OCI-LY3 (cell line): ENCODE results near the gene HEXA.

Experiments
- CTCF ChIP-seq: fragments of 200-600, 300-600 bp; sonication (generic); IDR thresholded peaks from 2 replicates; pipeline ENCODE4 v1.5.1; 2014; ENCODE audit warnings: antibody characterized with exemption, low read length, low read depth
- EZH2phosphoT487 ChIP-seq: fragments of 200-600 bp; shearing (Covaris generic); IDR thresholded peaks from 2 replicates; pipeline ENCODE4 v1.6.1; 2018; ENCODE audit warnings: antibody characterized with exemption, mixed run types, low read depth

GRCh38 chr15:72334842-72335241, 41.0 kb downstream of the HEXA start:
- TF ChIP-seq CTCF (no peak), EZH2phosphoT487 (no peak)
